Lower leg skin (tissue), 3 donors: ENCODE measurements around the gene CNIH2.
"Not testable (repeated sequence)": the region's sequence is repeated elsewhere in the genome, so short reads cannot be mapped to it uniquely, and the experiment has no call there.

Source experiments
- CTCF ChIP-seq, 3 donors: fragments of 450-650 bp; IDR thresholded peaks; one replicate each; pipeline ENCODE4 v1.5.1; 2016; ENCODE audit warnings: antibody characterized with exemption in 3 of 3, mild to moderate bottlenecking in 3 of 3, moderate library complexity in 2 of 3
- POLR2A ChIP-seq, 2 donors: fragments of 450-650 bp; IDR thresholded peaks; one replicate each; pipeline ENCODE4 v1.6.1; 2016 to 2017; ENCODE audit warnings: antibody characterized with exemption in 2 of 2, mild to moderate bottlenecking in 1 of 2, moderate library complexity in 1 of 2

GRCh38 chr11:66276619-66277018 lies 1.4 kb upstream of the CNIH2 start:
- TF ChIP-seq CTCF, POLR2A (IDR thresholded peaks at IDR 0.05): not testable (repeated sequence)
